ENCODE results near the gene LRMDA.

Gene LRMDA

GRCh38 chr10:76251841-76252671 lies 820.6 kb downstream of the LRMDA start:
- DNase-seq = no peak

DNA sequence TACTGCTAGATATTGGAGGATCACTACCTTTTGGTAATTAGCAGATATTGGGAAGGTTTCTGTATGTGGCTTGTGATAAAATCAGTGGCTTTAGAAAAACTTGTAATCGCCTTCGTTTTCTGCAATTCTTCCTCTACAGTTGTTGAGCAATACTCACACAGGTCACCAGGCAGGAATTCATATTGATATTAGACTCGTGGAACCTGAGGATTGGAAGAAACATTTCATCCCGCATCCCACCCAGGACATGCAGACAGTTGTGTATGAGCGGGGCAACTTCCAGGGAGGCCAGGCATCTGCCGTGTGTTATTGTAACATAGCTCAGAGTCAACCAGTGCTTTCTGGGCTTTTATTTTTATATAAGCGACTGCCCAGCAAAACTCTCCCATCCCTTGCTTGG lies 821.3 kb downstream of the LRMDA start:
- no peak for DNase-seq

DNA sequence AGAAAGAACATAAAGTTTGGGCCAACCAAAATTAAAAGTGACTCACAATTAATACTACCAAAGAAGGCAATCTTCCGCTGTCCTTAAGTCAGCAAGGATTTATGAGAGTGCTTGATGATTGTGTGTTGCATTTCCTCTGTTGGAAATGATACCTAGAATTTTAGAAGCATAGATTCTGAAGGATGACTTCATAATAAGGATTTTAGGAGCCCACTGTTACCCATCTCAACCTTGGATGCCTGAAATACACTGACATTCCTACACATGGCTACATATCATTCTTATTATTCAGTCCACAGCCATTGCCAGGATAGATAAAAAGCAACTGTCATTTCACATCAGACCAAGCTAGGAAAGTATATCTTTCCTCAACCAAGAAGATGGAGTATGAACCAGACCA lies 823.8 kb downstream of the LRMDA start:
- DNase-seq = no peak

DNA sequence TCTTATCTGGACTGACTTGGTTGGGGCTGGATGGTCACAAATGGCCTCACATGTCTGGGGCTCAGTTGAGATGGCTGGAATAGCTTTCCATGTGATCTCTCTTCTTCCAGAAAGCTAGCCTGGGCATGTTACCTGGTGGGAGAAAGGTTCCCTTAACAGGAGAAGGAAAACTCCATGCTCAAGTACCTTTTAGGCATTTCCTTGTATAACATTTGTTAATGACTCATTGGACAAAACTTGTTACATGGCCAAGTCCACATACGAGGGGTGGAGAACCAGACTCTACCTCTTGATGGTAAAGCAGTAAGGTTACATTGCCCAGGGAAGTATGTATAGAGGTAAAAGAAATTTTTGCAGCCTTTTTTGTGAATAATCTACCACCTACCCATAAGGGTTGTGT lies 826.4 kb downstream of the LRMDA start:
- DNase-seq = no peak

GRCh38 chr10:76265441-76266113 lies 834.2 kb downstream of the LRMDA start:
- DNase-seq = no peak

- no peak for DNase-seq
Observed at GRCh38 chr10:76268530-76268929, 837.1 kb downstream of the LRMDA start.

DNA sequence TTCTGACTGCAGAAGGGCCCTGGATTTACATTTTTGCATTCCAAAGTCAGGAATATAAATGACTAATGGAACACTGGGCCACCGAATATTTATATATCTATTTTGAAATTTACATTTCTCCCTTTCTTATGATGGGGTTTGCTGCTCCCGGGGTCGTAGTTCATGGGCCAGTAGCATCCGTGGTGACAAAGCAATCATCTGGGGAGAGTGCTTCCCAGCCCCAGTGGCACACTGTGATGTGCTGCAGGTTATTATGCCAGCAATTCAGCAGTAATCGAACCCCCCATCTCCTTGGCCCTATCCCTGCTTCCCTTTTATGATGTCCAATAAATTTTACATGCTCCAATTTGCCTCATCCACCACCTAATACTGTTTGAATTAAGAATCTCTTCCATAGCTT lies 837.5 kb downstream of the LRMDA start:
- no peak for DNase-seq

DNA sequence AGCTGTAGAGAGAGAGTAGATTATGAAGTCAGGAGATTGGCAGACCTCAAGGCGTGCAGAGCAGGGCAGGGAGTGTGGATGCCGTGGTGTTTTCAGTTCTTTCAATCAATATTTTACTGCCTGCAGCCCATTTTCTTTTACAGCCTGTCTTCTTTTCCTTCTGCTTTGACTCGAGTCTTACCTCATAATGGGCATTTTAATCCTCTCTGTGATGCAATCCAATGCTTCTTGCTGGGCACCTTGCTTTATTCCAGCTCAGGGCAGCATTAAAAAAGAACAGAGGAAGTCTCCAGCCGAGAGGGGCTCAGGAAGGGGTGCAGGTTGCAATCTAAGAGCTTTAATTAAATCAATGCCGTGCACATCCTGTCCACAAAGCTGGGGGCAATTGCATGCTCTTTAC lies 839.0 kb downstream of the LRMDA start:
- DNase-seq = no peak

DNA sequence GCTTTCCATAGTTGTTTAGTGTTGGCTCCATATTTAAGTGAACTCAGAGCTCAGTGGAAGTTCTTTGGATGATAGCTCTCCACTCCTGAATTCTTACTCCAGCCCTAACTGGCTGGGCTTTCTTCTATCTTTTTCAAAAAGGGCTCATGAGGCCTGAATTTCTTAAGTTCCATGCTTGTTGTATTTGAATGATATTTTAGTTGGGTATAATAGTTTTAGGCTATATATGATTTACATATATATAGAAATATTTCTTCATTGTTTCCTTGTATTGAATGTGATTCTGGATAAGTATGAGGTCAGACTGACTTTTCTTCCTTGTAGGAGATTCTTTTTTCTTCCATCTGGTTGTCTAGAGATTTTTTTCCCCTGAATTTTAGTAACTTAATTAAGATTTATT lies 843.5 kb downstream of the LRMDA start:
- DNase-seq = no peak

- DNase-seq = no peak
Observed at GRCh38 chr10:76278811-76279460, 847.5 kb downstream of the LRMDA start.

DNA sequence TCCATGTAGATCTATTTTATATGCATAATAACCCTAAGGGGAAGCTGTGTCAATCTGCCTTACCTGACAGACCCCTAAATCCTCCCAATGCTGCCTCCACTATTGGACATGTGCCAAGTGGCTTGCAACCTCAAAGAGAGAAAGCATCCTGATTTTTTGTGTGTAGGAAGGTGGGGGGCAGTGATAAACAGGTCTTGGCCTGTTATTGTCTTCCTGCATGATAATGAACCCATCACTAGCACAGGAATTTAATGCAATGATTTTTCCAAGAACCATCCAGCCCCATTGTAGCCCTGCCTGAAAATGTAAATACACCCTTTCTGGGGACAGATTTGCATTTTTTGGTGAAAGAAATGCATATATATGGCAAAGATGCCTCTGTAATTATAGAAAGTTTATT lies 850.2 kb downstream of the LRMDA start:
- no peak for DNase-seq

- DNase-seq = no peak
Observed at GRCh38 chr10:76282061-76283025, 850.9 kb downstream of the LRMDA start.

- DNase-seq = no peak
Observed at GRCh38 chr10:76284351-76284750, 852.9 kb downstream of the LRMDA start.

GRCh38 chr10:76285012-76285411 lies 853.6 kb downstream of the LRMDA start:
- no peak for DNase-seq

- DNase-seq = no peak
Observed at GRCh38 chr10:76285515-76285914, 854.1 kb downstream of the LRMDA start.

GRCh38 chr10:76286536-76286935 lies 855.1 kb downstream of the LRMDA start:
- no peak for DNase-seq

- DNase-seq = no peak
Observed at GRCh38 chr10:76287856-76288255, 856.4 kb downstream of the LRMDA start.

DNA sequence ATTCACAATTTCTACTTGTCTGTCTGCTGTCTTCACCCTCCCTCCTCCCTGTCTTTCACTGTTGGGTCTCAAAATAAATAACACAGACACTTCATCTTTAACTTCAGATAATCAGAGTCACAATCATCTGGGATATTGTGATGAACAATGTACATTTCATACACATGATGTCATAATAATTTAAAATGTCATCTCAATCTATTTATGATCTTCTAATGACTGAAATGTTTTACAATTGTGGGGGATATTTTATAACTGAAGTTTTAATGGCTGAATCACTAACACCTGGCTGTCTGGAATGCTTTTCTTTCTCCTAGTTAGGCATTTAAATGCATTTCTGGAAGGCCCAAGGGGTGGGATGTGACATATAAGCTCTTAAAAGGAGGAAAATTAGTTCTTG lies 859.8 kb downstream of the LRMDA start:
- DNase-seq = no peak

GRCh38 chr10:76291885-76292284 lies 860.5 kb downstream of the LRMDA start:
- DNase-seq = no peak

GRCh38 chr10:76296957-76297356 lies 865.5 kb downstream of the LRMDA start:
- no peak for DNase-seq

- no peak for DNase-seq
Observed at GRCh38 chr10:76297358-76297757, 865.9 kb downstream of the LRMDA start.

- DNase-seq = no peak
Observed at GRCh38 chr10:76297780-76298281, 866.4 kb downstream of the LRMDA start.

DNA sequence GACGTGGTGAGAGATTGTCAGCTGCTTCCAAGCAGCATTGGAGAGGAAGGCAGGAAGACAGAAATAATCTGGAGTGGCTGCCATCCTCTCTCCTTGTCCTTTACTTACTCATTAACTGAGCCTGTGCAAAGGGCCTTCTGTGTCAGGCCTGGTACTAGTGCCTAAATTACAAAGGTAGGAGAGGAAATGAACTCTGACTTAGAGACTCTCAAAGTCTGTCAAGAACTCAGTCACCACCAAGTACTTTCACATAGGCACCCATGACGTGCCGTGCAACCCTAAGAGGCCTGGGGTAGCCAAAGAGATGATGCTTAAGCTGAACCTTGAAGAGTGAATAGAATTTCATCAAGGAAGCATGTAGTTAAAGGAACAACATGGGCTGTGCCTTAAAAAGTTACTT lies 866.9 kb downstream of the LRMDA start:
- no peak for DNase-seq
